ENCODE results near the gene SYNJ2.

GRCh38 chr6:158022749-158023596 lies 41.3 kb downstream of the SYNJ2 start:
- TF ChIP-seq POLR2AphosphoS5 (IDR thresholded peaks at IDR 0.05; ENCODE audit: low read depth, low read length) (no peak), POLR2A (IDR thresholded peaks at IDR 0.05; ENCODE audit: low read depth, low read length) (no peak), SPI1 (IDR thresholded peaks at IDR 0.05; ENCODE audit: low read depth, low read length) (no peak), POU2F2 (IDR thresholded peaks at IDR 0.05; ENCODE audit: low read depth, low read length) (no peak), TAF1 (IDR thresholded peaks at IDR 0.05; ENCODE audit: low read depth, low read length) (no peak), PAX5 (IDR thresholded peaks at IDR 0.05; ENCODE audit: insufficient read depth, low read length, severe bottlenecking) (no peak)

Data from GM12891 (cell line).